H1 (cell line): Measurements from ENCODE around the gene DEDD. TPM values are rescaled to one million over a fixed set of nuclear protein-coding genes. Genes with fewer than 3 reads are reported as not detected.
A peak's percentile ranks its signal among the peaks of the same experiment; 100 is the strongest.

Experiments
- CTCF ChIA-PET: fragments of 300-600 bp; sonication (Branson Sonifier 250); formaldehyde crosslinking; loops from one replicate; lab custom pipeline; 2021; ENCODE audit not compliant: partially characterized antibody; lab: Charles Lee
- POLR2A ChIA-PET: fragments of 300-600 bp; sonication (Branson Sonifier 250); formaldehyde crosslinking; loops from one replicate; lab custom pipeline; 2021; ENCODE audit warnings: inconsistent platforms; ENCODE audit not compliant: partially characterized antibody; lab: Charles Lee
- DNase-seq, 2 experiments: peaks; one replicate each; pipeline versions ENCODE4 v3.0.0 to v3.0.0-alpha.2; 2010 to 2022; ENCODE audit warnings: low spot score in 2 of 2, low read depth in 1 of 2, mixed read lengths in 1 of 2
- FAIRE-seq: peaks from 2 replicates; lab custom pipeline; 2011; peaks lifted over from hg19 to GRCh38; lab: Jason Lieb, UNC
- H2AFZ ChIP-seq: 2 replicates; pipeline ENCODE4 v1.8.1; 2012; ENCODE audit warnings: low read length, inconsistent platforms
- H2AK5ac ChIP-seq: 2 replicates; pipeline ENCODE4 v1.6.1; 2013; ENCODE audit warnings: low read depth, low read length
- H2BK120ac ChIP-seq: replicated peaks from 2 replicates; pipeline ENCODE3; 2013; ENCODE audit warnings: low read depth, low read length, inconsistent platforms
- H2BK12ac ChIP-seq: 2 replicates; pipeline ENCODE4 v1.6.1; 2013; ENCODE audit warnings: low read depth, low read length
- H2BK15ac ChIP-seq: 2 replicates; pipeline ENCODE4 v1.6.1; 2013; ENCODE audit warnings: low read length
- H2BK20ac ChIP-seq: 2 replicates; pipeline ENCODE4 v1.6.1; 2013; ENCODE audit warnings: low read length
- H2BK5ac ChIP-seq: 2 replicates; pipeline ENCODE4 v1.6.1; 2013; ENCODE audit warnings: low read depth, low read length
- H3K14ac ChIP-seq: 2 replicates; pipeline ENCODE4 v1.6.1; 2013; ENCODE audit warnings: inconsistent platforms; ENCODE audit not compliant: insufficient read length
- H3K18ac ChIP-seq: 2 replicates; pipeline ENCODE4 v1.6.1; 2013; ENCODE audit warnings: low read length; ENCODE audit errors: extremely low read depth
- H3K23ac ChIP-seq: 2 replicates; pipeline ENCODE4 v1.6.1; 2013; ENCODE audit warnings: inconsistent platforms; ENCODE audit not compliant: insufficient read length
- H3K23me2 ChIP-seq: 2 replicates; pipeline ENCODE4 v1.6.1; 2013; ENCODE audit warnings: low read depth, low read length
- H3K27ac ChIP-seq: 2 replicates; pipeline ENCODE4 v1.6.1; 2011; ENCODE audit warnings: low read depth, low read length, inconsistent platforms
- H3K27me3 ChIP-seq, 4 experiments: replicated peaks in 1 of 4; 1 replicate in 1 of 4; 2 replicates in 3 of 4; pipeline versions ENCODE4 v1.6.1 to v1.8.1; 2011 to 2013; ENCODE audit warnings: low read length in 3 of 4, mild to moderate bottlenecking in 3 of 4, inconsistent platforms in 2 of 4, mixed read lengths in 2 of 4, moderate library complexity in 1 of 4; ENCODE audit not compliant: control insufficient read depth in 3 of 4, insufficient read depth in 3 of 4; ENCODE audit errors: extremely low read depth in 1 of 4
- H3K36me3 ChIP-seq, 4 experiments: 2 replicates each; pipeline versions ENCODE4 v1.6.1 to v1.8.1; 2011 to 2013; ENCODE audit warnings: mild to moderate bottlenecking in 4 of 4, low read length in 3 of 4, moderate library complexity in 2 of 4, control low read depth in 1 of 4, inconsistent platforms in 1 of 4; ENCODE audit not compliant: insufficient read depth in 4 of 4, control insufficient read depth in 2 of 4
- H3K4ac ChIP-seq: replicated peaks from 2 replicates; pipeline ENCODE3; 2013; ENCODE audit warnings: low read length, low read depth, mixed read lengths, inconsistent platforms; ENCODE audit not compliant: insufficient read length
- H3K4me1 ChIP-seq, 4 experiments: replicated peaks in 1 of 4; 1 replicate in 1 of 4; 2 replicates in 3 of 4; pipeline versions ENCODE4 v1.6.1 to v1.8.1; 2011 to 2013; ENCODE audit warnings: low read length in 3 of 4, inconsistent platforms in 2 of 4, mixed read lengths in 1 of 4; ENCODE audit not compliant: insufficient read depth in 4 of 4, control insufficient read depth in 3 of 4
- H3K4me2 ChIP-seq, 2 experiments: 2 replicates each; pipeline versions ENCODE4 v1.6.1 to v1.8.1; 2011 to 2013; ENCODE audit warnings: low read depth in 2 of 2, low read length in 2 of 2, control low read depth in 1 of 2, inconsistent platforms in 1 of 2, mild to moderate bottlenecking in 1 of 2; ENCODE audit not compliant: insufficient read depth in 1 of 2
- H3K4me3 ChIP-seq, 4 experiments: fragments of 200-600, 300-600 bp in 1 of 4; sonication (generic), shearing (Covaris generic), sonication (Bioruptor Twin) in 1 of 4; 2 replicates each; pipeline versions ENCODE4 v1.5.1 to v1.8.1; 2011 to 2016; ENCODE audit warnings: low read length in 4 of 4, low read depth in 3 of 4, control low read depth in 2 of 4, inconsistent platforms in 2 of 4, mild to moderate bottlenecking in 2 of 4, mixed read lengths in 1 of 4, moderate library complexity in 1 of 4; ENCODE audit not compliant: insufficient read depth in 2 of 4; ENCODE audit errors: extremely low read depth in 1 of 4
- H3K56ac ChIP-seq: replicated peaks from 2 replicates; pipeline ENCODE3; 2013; ENCODE audit warnings: low read depth, mild to moderate bottlenecking, mixed read lengths, low read length, inconsistent platforms; ENCODE audit not compliant: insufficient read length
- H3K79me1 ChIP-seq: 2 replicates; pipeline ENCODE4 v1.6.1; 2013; ENCODE audit warnings: low read depth, low read length, control low read depth
- H3K79me2 ChIP-seq, 2 experiments: 2 replicates each; pipeline versions ENCODE4 v1.6.1 to v1.8.1; 2012 to 2013; ENCODE audit warnings: low read length in 2 of 2, mild to moderate bottlenecking in 2 of 2, inconsistent platforms in 1 of 2; ENCODE audit not compliant: insufficient read depth in 2 of 2, control insufficient read depth in 1 of 2
- H3K9ac ChIP-seq, 4 experiments: replicated peaks in 1 of 4; 1 replicate in 1 of 4; 2 replicates in 3 of 4; pipeline versions ENCODE4 v1.6.1 to v1.8.1; 2011 to 2013; ENCODE audit warnings: low read depth in 3 of 4, low read length in 3 of 4, control low read depth in 2 of 4, mild to moderate bottlenecking in 2 of 4, moderate library complexity in 2 of 4, inconsistent platforms in 1 of 4; ENCODE audit errors: extremely low read depth in 1 of 4
- H3K9me3 ChIP-seq, 2 experiments: 2 replicates each; pipeline versions ENCODE4 v1.6.1 to v1.8.1; 2012 to 2013; ENCODE audit warnings: mild to moderate bottlenecking in 2 of 2, moderate library complexity in 2 of 2, control low read depth in 1 of 2, inconsistent platforms in 1 of 2, low read depth in 1 of 2, low read length in 1 of 2, mixed read lengths in 1 of 2; ENCODE audit not compliant: insufficient read depth in 2 of 2
- H4K20me1 ChIP-seq, 2 experiments: replicated peaks in 1 of 2; 2 replicates each; pipeline versions ENCODE3 to v1.8.1; 2011 to 2013; ENCODE audit warnings: inconsistent platforms in 2 of 2, low read length in 2 of 2, mild to moderate bottlenecking in 1 of 2; ENCODE audit not compliant: insufficient read depth in 2 of 2, control insufficient read depth in 1 of 2
- H4K5ac ChIP-seq: 2 replicates; pipeline ENCODE4 v1.6.1; 2013; ENCODE audit warnings: low read length, low read depth, mixed read lengths, inconsistent platforms; ENCODE audit not compliant: insufficient read length
- H4K8ac ChIP-seq: 2 replicates; pipeline ENCODE4 v1.8.0; 2013; ENCODE audit warnings: mild to moderate bottlenecking, moderate library complexity, low read length, inconsistent platforms; ENCODE audit not compliant: insufficient read depth; ENCODE audit errors: extremely low read depth
- H4K91ac ChIP-seq: replicated peaks from 2 replicates; pipeline ENCODE3; 2013; ENCODE audit warnings: low read length, mixed read lengths, inconsistent platforms; ENCODE audit not compliant: insufficient read length
- BRCA1 ChIP-seq: IDR thresholded peaks from 2 replicates; pipeline ENCODE4 v1.6.1; 2012; ENCODE audit warnings: low read depth, low read length, improper control_type of control experiment
- CBX5 ChIP-seq: fragments of 300-800, 300-1000 bp; sonication (generic); IDR thresholded peaks from 2 replicates; pipeline ENCODE4 v1.7.1; 2016; ENCODE audit warnings: antibody characterized with exemption, low read length, low read depth
- CTBP2 ChIP-seq: IDR thresholded peaks from 2 replicates; pipeline ENCODE4 v1.7.0; 2011; ENCODE audit warnings: borderline replicate concordance, mild to moderate bottlenecking, moderate library complexity, mixed read lengths, low read length; ENCODE audit not compliant: insufficient read depth, insufficient read length
- GABPA ChIP-seq: IDR thresholded peaks from 2 replicates; pipeline ENCODE4 v1.6.1; 2011; ENCODE audit warnings: mild to moderate bottlenecking, low read length, moderate library complexity, borderline replicate concordance; ENCODE audit not compliant: insufficient read depth
- NRF1 ChIP-seq: IDR thresholded peaks from 2 replicates; pipeline ENCODE4 v1.6.1; 2011; ENCODE audit warnings: mild to moderate bottlenecking, low read depth, low read length, improper control_type of control experiment
- TBP ChIP-seq: IDR thresholded peaks from 2 replicates; pipeline ENCODE4 v1.6.1; 2011; ENCODE audit warnings: low read depth, low read length, improper control_type of control experiment
- TEAD4 ChIP-seq: IDR thresholded peaks from 2 replicates; pipeline ENCODE4 v1.6.1; 2012; ENCODE audit warnings: low read depth, low read length, inconsistent platforms, mixed read lengths
- USF2 ChIP-seq: IDR thresholded peaks from 2 replicates; pipeline ENCODE4 v1.6.1; 2011; ENCODE audit warnings: low read length, improper control_type of control experiment
- ZNF274 ChIP-seq: IDR thresholded peaks from 2 replicates; pipeline ENCODE4 v1.7.0; 2012; ENCODE audit warnings: low read length, borderline replicate concordance; ENCODE audit errors: extremely low read depth
- WGBS, 2 experiments: shearing (Covaris generic) in 1 of 2; methylation state at CpG; one replicate each; pipeline versions ENCODE4 v1.1.6 to v1.1.7; 2013 to 2015; ENCODE audit warnings: low lambda C conversion rate in 2 of 2, mixed read lengths in 2 of 2, inconsistent platforms in 1 of 2, low coverage in 1 of 2, missing lambda C conversion rate in 1 of 2; ENCODE audit not compliant: insufficient replicate concordance in 2 of 2, insufficient coverage in 1 of 2, insufficient read length in 1 of 2; ENCODE audit errors: extremely low coverage in 1 of 2, missing lambda C conversion rate in 1 of 2; 5-methylcytosine and 5-hydroxymethylcytosine counted together
- polyA plus RNA-seq, 7 experiments: library from polyadenylated mRNA; depleted of rRNA in 3 of 7; stranded (reverse) in 5 of 7; unstranded in 2 of 7; fragments of >200 nt in 5 of 7; fragments of 200-250 nt in 2 of 7; gene quantifications; 1 replicate in 5 of 7; 2 replicates in 1 of 7; 4 replicates in 1 of 7; pipeline versions ENCODE4 v1.2.1 to v1.2.3, GENCODE V29; 2011 to 2013; ENCODE audit warnings: missing spikeins in 2 of 7, mixed read lengths in 2 of 7
- total RNA-seq: library from RNA; stranded (reverse); fragmentation: NEBNext Ultra II Directional; extraction: Animal tissue kit (Norgen Biotek cat#: 25700); gene quantifications from 2 replicates; pipeline ENCODE4 v1.2.1, GENCODE V29; 2021

The DEDD gene
- total and polyA plus RNA-seq, 2 of the 8 experiments (the other 6 are each of a cell fraction or from before 2014, with no cell fraction given), result 42.6 to 55.9 TPM

- 0 out of 2 replicates have a peak within 1 kb of the TSS, but pooled peaks have one; percentile 52 for H2BK20ac ChIP-seq
- peaks cover 0 to 8% of the 10 kb centered on the region in 2 experiments for H4K20me1 ChIP-seq
- H3K23ac ChIP-seq, result peak within 1 kb of the TSS; percentile 66
- peak within 1 kb of the TSS; percentile 19; the same call in 1 of the 2 replicates for H3K18ac ChIP-seq
- peak within 1 kb of the TSS; percentile 70; the same call in 1 of the 2 replicates for H2BK12ac ChIP-seq
- H3K27me3 ChIP-seq, result no peaks in the 10 kb centered on the region
- FAIRE-seq, result no peak
- no peaks in the 10 kb centered on the region for H3K9me3 ChIP-seq
- peak within 1 kb of the TSS; percentile 84 to 99 (median 93) for H3K4me3 ChIP-seq
- H3K79me2 ChIP-seq, result peaks cover 4 to 54% of the 10 kb centered on the region in 2 experiments; a peak in 3 of 4 replicates
- peak within 1 kb of the TSS; percentile 57 for H4K5ac ChIP-seq
- peaks cover 13 to 35% (median 26%) of the 10 kb centered on the region in 4 experiments for H3K36me3 ChIP-seq
- peak within 1 kb of the TSS; percentile 37; the same call in 1 of the 2 replicates for H2AFZ ChIP-seq
- peaks cover 12% of the 10 kb centered on the region for H3K23me2 ChIP-seq
- peak within 1 kb of the TSS; percentile 77 to 100 for H3K4me2 ChIP-seq
- peak; percentile 72 to 96 for DNase-seq
- 2% methylated on average over 51 of the region's 58 CpGs; no CpG with 5 or more reads in 1 of the 2 experiments for WGBS, 2 experiments
- peaks cover 15% of the 10 kb centered on the region for H3K79me1 ChIP-seq
- ChIA-PET POLR2A (interaction anchor here (0.6 to 1.8 kb wide), 8 partner anchors 13 to 100 kb away, joined by 3 to 7 read pairs (median 4); partner anchors contain the start of genes B4GALT3, F11R, KLHDC9 and UFC1), CTCF (interaction anchor here (0.5 to 5.0 kb wide), 7 partner anchors 20 to 337 kb away, joined by 3 to 33 read pairs (median 4); partner anchors contain the start of gene KLHDC9)
- H3K14ac ChIP-seq, result no peak within 1 kb of the TSS
- H3K4me1 ChIP-seq, result peaks cover 4 to 10% (median 5%) of the 10 kb centered on the region in 4 experiments; a peak in 6 of 7 replicates
- peak within 1 kb of the TSS; percentile 83 for H3K56ac ChIP-seq
- H2AK5ac ChIP-seq, result peak within 1 kb of the TSS; percentile 18; the same call in 1 of the 2 replicates
- H4K8ac ChIP-seq, result peak within 1 kb of the TSS; percentile 97; the same call in 1 of the 2 replicates
- H3K27ac ChIP-seq, result peak within 1 kb of the TSS; percentile 85
- H2BK15ac ChIP-seq, result peak within 1 kb of the TSS; percentile 82; the same call in 1 of the 2 replicates
- H2BK5ac ChIP-seq, result peak within 1 kb of the TSS; percentile 78
- H4K91ac ChIP-seq, result peak within 1 kb of the TSS; percentile 37
- no peak within 1 kb of the TSS for H2BK120ac ChIP-seq
- no peak within 1 kb of the TSS for H3K4ac ChIP-seq
- peak within 1 kb of the TSS; percentile 86 to 96 (median 88) for H3K9ac ChIP-seq
- TF ChIP-seq TEAD4, result no peak
- TF ChIP-seq CTBP2, result no peak
- TF ChIP-seq ZNF274, result no peak
- peak; percentile 68 for TF ChIP-seq TBP
- peak; percentile 89; the same call in 1 of the 2 replicates for TF ChIP-seq GABPA
- TF ChIP-seq USF2, result no peak
- TF ChIP-seq NRF1, result no peak
- TF ChIP-seq CBX5, result no peak
- TF ChIP-seq BRCA1, result no peak
Observed at GRCh38 chr1:161117759-161118581, 14.5 kb downstream of the DEDD start, which contains the start of the genes NIT1 and PFDN2. Gene NIT1, plus strand, starts transcription at chr1:161118105. Its CDS starts 72 bp downstream, at chr1:161118177. Gene PFDN2, minus strand, starts transcription at chr1:161118037. Its CDS starts 11 bp downstream, at chr1:161118026.
